Measurements from ENCODE around the gene CAT. TPM values are rescaled to one million over a fixed set of nuclear protein-coding genes. Genes with fewer than 3 reads are reported as not detected.

Gene CAT
- polyA plus RNA-seq, 1 of the 3 experiments (the other 2 are of a cell fraction) = 26.6 TPM

- Histone ChIP-seq H3K4me2 (no peak overlapping the region), H2AFZ (ENCODE audit: low read depth) (no peak overlapping the region), H4K20me1 (ENCODE audit: insufficient read depth) (no peaks in the 10 kb centered on the region), H3K27me3 (ENCODE audit: insufficient read depth) (no peaks in the 10 kb centered on the region; the same call in 1 of the 2 replicates), H3K9me3 (peaks cover 13% of the 10 kb centered on the region; the same call in 1 of the 2 replicates), H3K4me3 (ENCODE audit: low read depth in 2 of 2, low read length in 1 of 2) (no peak overlapping the region), H3K27ac (ENCODE audit: low read depth in 2 of 2, low read length in 1 of 2) (no peak overlapping the region), H3K36me3 (replicated peaks in 1 of 2; ENCODE audit: control insufficient read depth in 1 of 2, insufficient read depth in 2 of 2, low read length in 1 of 2) (no peaks in the 10 kb centered on the region), H3F3A (replicated peaks; ENCODE audit: insufficient read depth) (no peaks in the 10 kb centered on the region), H3K9ac (no peak overlapping the region), H3K4me1 (ENCODE audit: control insufficient read depth in 1 of 2, insufficient read depth in 2 of 2, low read depth in 1 of 2, low read length in 1 of 2) (no peaks in the 10 kb centered on the region), H3K9me2 (no peaks in the 10 kb centered on the region), H3K79me2 (ENCODE audit: insufficient read depth) (no peaks in the 10 kb centered on the region)
- no peak for DNase-seq
- ChIA-PET CTCF (no interaction called here), POLR2A (no interaction called here)
- TF ChIP-seq MEF2A (IDR thresholded peaks at IDR 0.05; ENCODE audit: borderline replicate concordance, low read depth) = no peak
- TF ChIP-seq FOXM1 (IDR thresholded peaks at IDR 0.05; ENCODE audit: low read depth) = no peak
- TF ChIP-seq TAF1 (IDR thresholded peaks at IDR 0.05; ENCODE audit: borderline replicate concordance, low read depth, low read length) = no peak
- TF ChIP-seq EZH2phosphoT487 (IDR thresholded peaks at IDR 0.05; ENCODE audit: borderline replicate concordance, low read depth) = no peak
- no peak for TF ChIP-seq ELF1 (IDR thresholded peaks at IDR 0.05)
- no peak for TF ChIP-seq REST (IDR thresholded peaks at IDR 0.05; ENCODE audit: low read depth, low read length)
- TF ChIP-seq USF1 (IDR thresholded peaks at IDR 0.05; ENCODE audit: borderline replicate concordance, low read depth) = no peak
- TF ChIP-seq GABPA (IDR thresholded peaks at IDR 0.05; ENCODE audit: low read depth) = no peak
- TF ChIP-seq SMC3 (IDR thresholded peaks at IDR 0.05; ENCODE audit: low read depth, low read length) = no peak
- no peak for TF ChIP-seq RAD21 (IDR thresholded peaks at IDR 0.05; ENCODE audit: low read length)
- no peak for TF ChIP-seq POLR2AphosphoS5 (IDR thresholded peaks at IDR 0.05; ENCODE audit: low read depth, low read length)
- TF ChIP-seq CTCF (IDR thresholded peaks at IDR 0.05) = no peak
- no peak for TF ChIP-seq RCOR1 (IDR thresholded peaks at IDR 0.05; ENCODE audit: low read length)
- no peak for TF ChIP-seq USF2 (IDR thresholded peaks at IDR 0.05; ENCODE audit: borderline replicate concordance, low read depth, low read length)
- no peak for TF ChIP-seq CHD2 (IDR thresholded peaks at IDR 0.05; ENCODE audit: low read length, partially characterized antibody)
- TF ChIP-seq ZBTB33 (IDR thresholded peaks at IDR 0.05; ENCODE audit: borderline replicate concordance, low read depth) = no peak
- TF ChIP-seq TEAD4 (IDR thresholded peaks at IDR 0.05; ENCODE audit: borderline replicate concordance, insufficient read depth) = no peak
- 97% methylated on average over 3 of the region's 3 CpGs for WGBS (ENCODE audit: low lambda C conversion rate)
Observed at GRCh38 chr11:34411111-34411510, 27.6 kb upstream of the CAT start.
